KOPT-K1 (cell line): ENCODE measurements around the gene DGKB.

ENCODE experiments used
- H3K27ac ChIP-seq: fragments of 200-600 bp; sonication (generic); 2 replicates; pipeline ENCODE4 v1.5.1; 2016; ENCODE audit warnings: antibody characterized with exemption, mild to moderate bottlenecking, low read depth, low read length; ENCODE audit not compliant: poor library complexity, severe bottlenecking
- H3K36me3 ChIP-seq: fragments of 200-600 bp; sonication (generic); 2 replicates; pipeline ENCODE4 v1.5.1; 2017; ENCODE audit warnings: antibody characterized with exemption, mild to moderate bottlenecking, low read length, moderate library complexity; ENCODE audit not compliant: insufficient read depth
- H3K9me3 ChIP-seq: fragments of 200-600 bp; sonication (generic); 2 replicates; pipeline ENCODE4 v1.5.1; 2017; ENCODE audit warnings: antibody characterized with exemption, low read length, mild to moderate bottlenecking; ENCODE audit not compliant: insufficient read depth, poor library complexity, severe bottlenecking

The DGKB gene

GRCh38 chr7:14739168-14739840 lies 163.2 kb downstream of the DGKB start:
- H3K36me3 ChIP-seq = no peaks in the 10 kb centered on the region
- peaks cover 34% of the 10 kb centered on the region for H3K9me3 ChIP-seq
- H3K27ac ChIP-seq = no peak overlapping the region

- Histone ChIP-seq H3K27ac (no peak overlapping the region), H3K36me3 (no peaks in the 10 kb centered on the region), H3K9me3 (peaks cover 22% of the 10 kb centered on the region)
Measured at GRCh38 chr7:14738086-14738485, 164.5 kb downstream of the DGKB start.

- Histone ChIP-seq H3K27ac (no peak overlapping the region), H3K9me3 (no peaks in the 10 kb centered on the region)
Measured at GRCh38 chr7:14734839-14735321, 167.7 kb downstream of the DGKB start.

GRCh38 chr7:14720785-14721184 lies 181.8 kb downstream of the DGKB start:
- H3K9me3 ChIP-seq = no peaks in the 10 kb centered on the region
- H3K27ac ChIP-seq = no peak overlapping the region
- no peaks in the 10 kb centered on the region for H3K36me3 ChIP-seq

More at GRCh38 chr7:14734839-14735321, 167.7 kb downstream of the DGKB start:
- H3K36me3 ChIP-seq = no peaks in the 10 kb centered on the region

GRCh38 chr7:14717816-14718215 lies 184.7 kb downstream of the DGKB start:
- no peaks in the 10 kb centered on the region for H3K9me3 ChIP-seq
- H3K27ac ChIP-seq = no peak overlapping the region
- H3K36me3 ChIP-seq = no peaks in the 10 kb centered on the region

GRCh38 chr7:14717169-14717568 lies 185.4 kb downstream of the DGKB start:
- H3K27ac ChIP-seq = no peak overlapping the region

GRCh38 chr7:14714161-14714728 lies 188.3 kb downstream of the DGKB start:
- H3K36me3 ChIP-seq = no peaks in the 10 kb centered on the region
- H3K27ac ChIP-seq = no peak overlapping the region

More at GRCh38 chr7:14717169-14717568, 185.4 kb downstream of the DGKB start:
- Histone ChIP-seq H3K36me3 (no peaks in the 10 kb centered on the region), H3K9me3 (no peaks in the 10 kb centered on the region)

GRCh38 chr7:14698239-14698638 lies 204.3 kb downstream of the DGKB start:
- no peak overlapping the region for H3K27ac ChIP-seq
- H3K9me3 ChIP-seq = no peaks in the 10 kb centered on the region
- H3K36me3 ChIP-seq = no peaks in the 10 kb centered on the region

More at GRCh38 chr7:14714161-14714728, 188.3 kb downstream of the DGKB start:
- no peaks in the 10 kb centered on the region for H3K9me3 ChIP-seq

GRCh38 chr7:14697684-14698083 lies 204.9 kb downstream of the DGKB start:
- Histone ChIP-seq H3K36me3 (no peaks in the 10 kb centered on the region), H3K9me3 (no peaks in the 10 kb centered on the region), H3K27ac (no peak overlapping the region)

GRCh38 chr7:14691597-14692203 lies 210.9 kb downstream of the DGKB start:
- H3K36me3 ChIP-seq = no peaks in the 10 kb centered on the region

GRCh38 chr7:14691034-14691433 lies 211.5 kb downstream of the DGKB start:
- H3K9me3 ChIP-seq = no peaks in the 10 kb centered on the region
- H3K36me3 ChIP-seq = no peaks in the 10 kb centered on the region
- H3K27ac ChIP-seq = no peak overlapping the region

More at GRCh38 chr7:14691597-14692203, 210.9 kb downstream of the DGKB start:
- no peak overlapping the region for H3K27ac ChIP-seq
- H3K9me3 ChIP-seq = no peaks in the 10 kb centered on the region

- Histone ChIP-seq H3K9me3 (no peaks in the 10 kb centered on the region), H3K27ac (no peak overlapping the region), H3K36me3 (no peaks in the 10 kb centered on the region)
Measured at GRCh38 chr7:14690486-14690885, 212.1 kb downstream of the DGKB start.

GRCh38 chr7:14690075-14690474 lies 212.5 kb downstream of the DGKB start:
- Histone ChIP-seq H3K9me3 (no peaks in the 10 kb centered on the region), H3K36me3 (no peaks in the 10 kb centered on the region), H3K27ac (no peak overlapping the region)

GRCh38 chr7:14688208-14688607 lies 214.3 kb downstream of the DGKB start:
- H3K36me3 ChIP-seq = no peaks in the 10 kb centered on the region
- H3K9me3 ChIP-seq = no peaks in the 10 kb centered on the region
- no peak overlapping the region for H3K27ac ChIP-seq

- no peaks in the 10 kb centered on the region for H3K9me3 ChIP-seq
- no peaks in the 10 kb centered on the region for H3K36me3 ChIP-seq
- no peak overlapping the region for H3K27ac ChIP-seq
Measured at GRCh38 chr7:14687777-14688176, 214.8 kb downstream of the DGKB start.
